ENCODE data around the gene IFRD2. TPM values are rescaled to one million over a fixed set of nuclear protein-coding genes. Genes with fewer than 3 reads are reported as not detected.

IFRD2 gene
- total and polyA plus RNA-seq, 9 of the 15 experiments (the other 6 are each of a cell fraction or from before 2014, with no cell fraction given), result 30.5 to 115 (median 52.8) TPM

GRCh38 chr3:50321336-50322114 is 29.3 kb upstream of the IFRD2 start (continued):
- peak in 1 of 2 experiments; percentile 96; a peak in 2 of 4 replicates for TF ChIP-seq BCLAF1 (IDR thresholded peaks at IDR 0.05; ENCODE audit: borderline replicate concordance in 1 of 2, control insufficient read depth in 1 of 2, low read depth in 2 of 2, low read length in 1 of 2)
- TF ChIP-seq MAFF (IDR thresholded peaks at IDR 0.05; ENCODE audit: low read length), result peak; percentile 29; the same call in 1 of the 2 replicates
- peak; percentile 83; the same call in 1 of the 2 replicates for TF ChIP-seq SNIP1 (IDR thresholded peaks at IDR 0.05; ENCODE audit: low read depth)
- peak in 1 of 2 experiments; percentile 85; a peak in 3 of 4 replicates for TF ChIP-seq SIN3A (IDR thresholded peaks at IDR 0.05; ENCODE audit: borderline replicate concordance in 2 of 2, control insufficient read depth in 1 of 2, low read depth in 2 of 2, low read length in 2 of 2)
- peak; percentile 94 for TF ChIP-seq SP1 (CRISPR knock-in tag; IDR thresholded peaks at IDR 0.05)
- TF ChIP-seq CTCF (IDR thresholded peaks at IDR 0.05 in 2 of 3, conservative IDR thresholded peaks at IDR 0.05 in 1 of 3; ENCODE audit: insufficient read depth in 2 of 3, low read depth in 1 of 3, low read length in 3 of 3), result peak; percentile 35 to 72 (median 53); a peak in 5 of 6 replicates
- 0 out of 2 replicates have a peak, but pooled peaks have one; percentile 43 for TF ChIP-seq L3MBTL2 (IDR thresholded peaks at IDR 0.05)
- peak in 1 of 2 experiments; percentile 99; a peak in 2 of 4 replicates for TF ChIP-seq FOXK2 (conservative IDR thresholded peaks at IDR 0.05 in 1 of 2, IDR thresholded peaks at IDR 0.05 in 1 of 2; ENCODE audit: low read depth in 2 of 2)
- TF ChIP-seq SIN3B (IDR thresholded peaks at IDR 0.05; ENCODE audit: low read depth), result 0 out of 2 replicates have a peak, but pooled peaks have one; percentile 36
- peak; percentile 57; the same call in 1 of the 2 replicates for TF ChIP-seq NCOA6 (IDR thresholded peaks at IDR 0.05)
- TF ChIP-seq, protein P1, sequence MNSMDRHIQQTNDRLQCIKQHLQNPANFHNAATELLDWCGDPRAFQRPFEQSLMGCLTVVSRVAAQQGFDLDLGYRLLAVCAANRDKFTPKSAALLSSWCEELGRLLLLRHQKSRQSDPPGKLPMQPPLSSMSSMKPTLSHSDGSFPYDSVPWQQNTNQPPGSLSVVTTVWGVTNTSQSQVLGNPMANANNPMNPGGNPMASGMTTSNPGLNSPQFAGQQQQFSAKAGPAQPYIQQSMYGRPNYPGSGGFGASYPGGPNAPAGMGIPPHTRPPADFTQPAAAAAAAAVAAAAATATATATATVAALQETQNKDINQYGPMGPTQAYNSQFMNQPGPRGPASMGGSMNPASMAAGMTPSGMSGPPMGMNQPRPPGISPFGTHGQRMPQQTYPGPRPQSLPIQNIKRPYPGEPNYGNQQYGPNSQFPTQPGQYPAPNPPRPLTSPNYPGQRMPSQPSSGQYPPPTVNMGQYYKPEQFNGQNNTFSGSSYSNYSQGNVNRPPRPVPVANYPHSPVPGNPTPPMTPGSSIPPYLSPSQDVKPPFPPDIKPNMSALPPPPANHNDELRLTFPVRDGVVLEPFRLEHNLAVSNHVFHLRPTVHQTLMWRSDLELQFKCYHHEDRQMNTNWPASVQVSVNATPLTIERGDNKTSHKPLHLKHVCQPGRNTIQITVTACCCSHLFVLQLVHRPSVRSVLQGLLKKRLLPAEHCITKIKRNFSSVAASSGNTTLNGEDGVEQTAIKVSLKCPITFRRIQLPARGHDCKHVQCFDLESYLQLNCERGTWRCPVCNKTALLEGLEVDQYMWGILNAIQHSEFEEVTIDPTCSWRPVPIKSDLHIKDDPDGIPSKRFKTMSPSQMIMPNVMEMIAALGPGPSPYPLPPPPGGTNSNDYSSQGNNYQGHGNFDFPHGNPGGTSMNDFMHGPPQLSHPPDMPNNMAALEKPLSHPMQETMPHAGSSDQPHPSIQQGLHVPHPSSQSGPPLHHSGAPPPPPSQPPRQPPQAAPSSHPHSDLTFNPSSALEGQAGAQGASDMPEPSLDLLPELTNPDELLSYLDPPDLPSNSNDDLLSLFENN (IDR thresholded peaks at IDR 0.05; ENCODE audit: low read depth in 2 of 2, low read length in 2 of 2), result 0 out of 4 replicates have a peak, but pooled peaks of 1 of the 2 experiments have one; percentile 12
- TF ChIP-seq ZBTB1 (CRISPR knock-in tag; IDR thresholded peaks at IDR 0.05; ENCODE audit: borderline replicate concordance, low read depth), result no peak
- TF ChIP-seq FOXA1 (IDR thresholded peaks at IDR 0.05; ENCODE audit: borderline replicate concordance), result no peak
- peak; percentile 30 for TF ChIP-seq SMAD1 (IDR thresholded peaks at IDR 0.05; ENCODE audit: low read depth, low read length, partially characterized antibody)
- TF ChIP-seq MXI1 (IDR thresholded peaks at IDR 0.05; ENCODE audit: low read depth, low read length), result 0 out of 2 replicates have a peak, but pooled peaks have one; percentile 7
- TF ChIP-seq GTF2A2 (tag; IDR thresholded peaks at IDR 0.05), result no peak
- peak; percentile 100 for TF ChIP-seq FOXM1 (IDR thresholded peaks at IDR 0.05; ENCODE audit: low read depth)
- no peak for TF ChIP-seq FOXM1 (CRISPR knock-in tag; IDR thresholded peaks at IDR 0.05; ENCODE audit: low read depth)
